BLaER1 treated with 17β-estradiol and CSF1 and Interleukin-3, amounts not matched to agents 10 nM and 100 nM (cell line): ENCODE measurements around the gene CSHL1.
A peak's percentile ranks its signal among the peaks of the same experiment; 100 is the strongest.
"Not testable (repeated sequence)": the region's sequence is repeated elsewhere in the genome, so short reads cannot be mapped to it uniquely, and the experiment has no call there.

Experiments used
- H3K27ac ChIP-seq, 11 experiments: shearing (Covaris generic); formaldehyde crosslinking; 2 replicates each; pipeline ENCODE4 v1.8.1; 2022
- H3K27me3 ChIP-seq, 11 experiments: shearing (Covaris generic); formaldehyde crosslinking; 2 replicates each; pipeline ENCODE4 v1.8.1; 2022
- H3K36me3 ChIP-seq, 11 experiments: shearing (Covaris generic); formaldehyde crosslinking; 2 replicates each; pipeline ENCODE4 v1.8.1; 2022
- H3K4me1 ChIP-seq, 10 experiments: shearing (Covaris generic); formaldehyde crosslinking; 2 replicates each; pipeline ENCODE4 v1.8.1; 2022
- H3K4me2 ChIP-seq, 11 experiments: shearing (Covaris generic); formaldehyde crosslinking; 2 replicates each; pipeline ENCODE4 v1.8.1; 2022
- H3K4me3 ChIP-seq, 10 experiments: shearing (Covaris generic); formaldehyde crosslinking; 2 replicates each; pipeline ENCODE4 v1.8.1; 2022
- H3K9ac ChIP-seq, 11 experiments: shearing (Covaris generic); formaldehyde crosslinking; 2 replicates each; pipeline ENCODE4 v1.8.1; 2022
- H3K9me3 ChIP-seq, 11 experiments: shearing (Covaris generic); formaldehyde crosslinking; replicated peaks in 1 of 11; 2 replicates each; pipeline ENCODE4 v1.8.1; 2022
- H4K20me1 ChIP-seq, 11 experiments: shearing (Covaris generic); formaldehyde crosslinking; 2 replicates each; pipeline ENCODE4 v1.8.1; 2022
- Cebpa-rat ChIP-seq, 11 experiments: shearing (Covaris generic); IDR thresholded peaks; 2 replicates each; pipeline ENCODE4 v1.8.1; 2022

The CSHL1 gene

GRCh38 chr17:63885119-63885518, 25.9 kb downstream of the CSHL1 start:
- not testable (repeated sequence) for H3K4me1 ChIP-seq, H3K36me3 ChIP-seq, H3K27ac ChIP-seq, H3K27me3 ChIP-seq, H4K20me1 ChIP-seq, H3K4me3 ChIP-seq, H3K9ac ChIP-seq, H3K4me2 ChIP-seq, H3K9me3 ChIP-seq

GRCh38 chr17:63882626-63883126, 28.4 kb downstream of the CSHL1 start:
- not testable (repeated sequence) for H3K4me3 ChIP-seq, H3K9me3 ChIP-seq, H3K27ac ChIP-seq, H3K27me3 ChIP-seq, H3K36me3 ChIP-seq, H4K20me1 ChIP-seq, H3K9ac ChIP-seq, H3K4me2 ChIP-seq
- H3K4me1 ChIP-seq: peaks cover 0 to 12% (median 5%) of the 10 kb centered on the region in 10 experiments; a peak in 5 of 20 replicates

GRCh38 chr17:63881935-63882601, 29.0 kb downstream of the CSHL1 start, which contains the start of gene GH2:
TSS of gene GH2 (minus strand) at chr17:63881944. CDS start at chr17:63881801, 143 bp downstream.
- Histone ChIP-seq H3K9me3 (no peaks in the 10 kb centered on the region), H4K20me1 (no peaks in the 10 kb centered on the region), H3K9ac (no peak within 1 kb of the TSS), H3K4me2 (no peak within 1 kb of the TSS), H3K27me3 (no peaks in the 10 kb centered on the region), H3K4me1 (peaks cover 0 to 12% (median 5%) of the 10 kb centered on the region in 10 experiments; a peak in 5 of 20 replicates), H3K27ac (no peak within 1 kb of the TSS), H3K4me3 (no peak within 1 kb of the TSS), H3K36me3 (no peaks in the 10 kb centered on the region)
- no peak for TF ChIP-seq Cebpa-rat (IDR thresholded peaks at IDR 0.05)

DNA sequence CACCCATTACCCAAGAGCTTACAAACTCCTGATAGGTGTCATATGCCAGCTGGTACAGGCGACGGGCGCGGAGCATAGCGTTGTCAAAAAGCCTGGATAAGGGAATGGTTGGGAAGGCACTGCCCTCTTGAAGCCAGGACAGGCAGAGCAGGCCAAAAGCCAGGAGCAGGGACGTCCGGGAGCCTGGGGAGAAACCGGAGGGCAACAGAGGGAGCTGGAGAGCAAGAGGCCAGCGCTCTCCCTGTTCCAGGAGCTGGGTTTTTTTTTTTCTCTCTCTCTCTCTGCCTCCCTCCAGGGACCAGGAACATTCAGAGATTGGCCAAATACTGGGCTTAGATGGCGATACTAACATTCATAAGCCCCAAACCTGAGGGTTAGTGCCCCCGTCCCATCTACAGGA, 29.7 kb downstream of the CSHL1 start:
- not testable (repeated sequence) for H3K27me3 ChIP-seq

GRCh38 chr17:63880706-63881105, 30.4 kb downstream of the CSHL1 start:
- Histone ChIP-seq H3K9me3 (no peaks in the 10 kb centered on the region), H3K27ac (no peak overlapping the region), H3K36me3 (no peaks in the 10 kb centered on the region), H3K27me3 (no peaks in the 10 kb centered on the region), H3K4me2 (no peak overlapping the region), H4K20me1 (no peaks in the 10 kb centered on the region), H3K4me1 (peaks cover 0 to 12% (median 5%) of the 10 kb centered on the region in 10 experiments; a peak in 5 of 20 replicates), H3K4me3 (no peak overlapping the region), H3K9ac (no peak overlapping the region)
- TF ChIP-seq Cebpa-rat (IDR thresholded peaks at IDR 0.05): no peak

More for the DNA sequence above, 29.7 kb downstream of the CSHL1 start:
- H3K9ac ChIP-seq, H3K36me3 ChIP-seq, H4K20me1 ChIP-seq, H3K4me2 ChIP-seq, H3K4me3 ChIP-seq, H3K9me3 ChIP-seq, H3K27ac ChIP-seq: not testable (repeated sequence)
- H3K4me1 ChIP-seq: peaks cover 0 to 12% (median 5%) of the 10 kb centered on the region in 10 experiments; a peak in 5 of 20 replicates

- H3K36me3 ChIP-seq: not testable (repeated sequence)
- H3K4me2 ChIP-seq: peak overlapping the region in 8 of 11 experiments; percentile 8 to 47 (median 27); a peak in 8 of 22 replicates
Observed at GRCh38 chr17:63878413-63878812, 32.6 kb downstream of the CSHL1 start.

DNA sequence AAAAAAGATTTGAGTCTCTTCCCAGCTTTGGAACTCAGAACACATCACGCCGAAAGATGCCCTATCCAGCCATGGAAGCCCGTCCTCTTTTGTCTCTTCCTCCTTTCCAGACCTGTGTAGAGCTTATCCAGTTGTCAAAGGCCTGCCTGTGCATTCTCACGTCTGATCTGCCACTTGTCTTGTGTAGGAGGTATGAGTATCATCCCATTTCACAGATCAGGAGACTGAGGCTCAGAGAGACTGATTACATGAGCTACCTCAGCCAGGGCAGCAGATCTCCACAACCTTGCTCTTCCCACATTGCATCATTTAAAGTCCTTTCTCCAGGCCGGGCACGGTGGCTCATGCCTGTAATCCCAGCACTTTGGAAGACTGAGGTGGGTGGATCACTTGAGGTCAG, 36.4 kb downstream of the CSHL1 start:
- not testable (repeated sequence) for H4K20me1 ChIP-seq

More at GRCh38 chr17:63878413-63878812, 32.6 kb downstream of the CSHL1 start:
- H3K27ac ChIP-seq, H3K9me3 ChIP-seq, H4K20me1 ChIP-seq, H3K27me3 ChIP-seq, H3K9ac ChIP-seq, H3K4me3 ChIP-seq: not testable (repeated sequence)
- H3K4me1 ChIP-seq: peaks cover 0 to 14% (median 5%) of the 10 kb centered on the region in 10 experiments; a peak in 5 of 20 replicates

DNA sequence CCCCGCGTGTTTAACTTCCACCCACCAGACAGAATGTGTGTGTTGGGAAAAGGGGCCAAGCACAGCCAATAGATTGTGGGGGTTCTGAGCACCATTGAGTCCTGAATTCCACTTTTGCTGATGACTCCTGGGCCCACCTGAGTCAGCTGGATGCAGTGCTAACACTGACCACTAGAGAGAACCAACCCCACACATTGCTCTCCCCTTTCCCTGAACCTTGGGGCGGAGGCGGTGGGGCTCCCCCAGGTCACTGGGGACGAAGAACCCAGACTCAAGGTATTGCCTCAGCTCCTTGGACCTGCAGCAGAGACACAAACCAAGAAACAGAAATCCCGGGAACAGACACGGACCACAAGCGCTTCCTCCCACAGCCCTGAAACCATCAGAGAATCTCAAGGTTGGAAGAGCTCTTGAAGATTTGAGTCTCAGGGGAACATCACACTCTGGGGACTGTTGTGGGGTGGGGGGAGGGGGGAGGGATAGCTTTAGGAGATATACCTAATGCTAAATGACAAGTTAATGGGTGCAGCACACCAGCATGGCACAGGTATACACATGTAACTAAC, 36.9 kb downstream of the CSHL1 start:
- H3K36me3 ChIP-seq, H3K4me3 ChIP-seq, H3K4me2 ChIP-seq, H3K9me3 ChIP-seq, H3K27me3 ChIP-seq, H4K20me1 ChIP-seq, H3K9ac ChIP-seq, H3K27ac ChIP-seq: not testable (repeated sequence)
- peaks cover 0 to 14% (median 5%) of the 10 kb centered on the region in 10 experiments; a peak in 5 of 20 replicates for H3K4me1 ChIP-seq

More for the DNA sequence above, 36.4 kb downstream of the CSHL1 start:
- H3K36me3 ChIP-seq, H3K4me3 ChIP-seq, H3K9me3 ChIP-seq, H3K27ac ChIP-seq, H3K9ac ChIP-seq, H3K27me3 ChIP-seq: not testable (repeated sequence)
- Histone ChIP-seq H3K4me1 (peaks cover 0 to 14% (median 5%) of the 10 kb centered on the region in 10 experiments; a peak in 5 of 20 replicates), H3K4me2 (peak overlapping the region in 1 of 11 experiments; percentile 10; a peak in 1 of 22 replicates)

- not testable (repeated sequence) for H3K4me3 ChIP-seq, H4K20me1 ChIP-seq, H3K4me2 ChIP-seq, H3K36me3 ChIP-seq, H3K27me3 ChIP-seq, H3K9me3 ChIP-seq, H3K4me1 ChIP-seq, H3K9ac ChIP-seq, H3K27ac ChIP-seq
Observed at GRCh38 chr17:63873577-63873976, 37.5 kb downstream of the CSHL1 start, which contains the start of gene CSH2. TSS of gene CSH2 (minus strand) at chr17:63873677. CDS start at chr17:63873614, 63 bp downstream.

DNA sequence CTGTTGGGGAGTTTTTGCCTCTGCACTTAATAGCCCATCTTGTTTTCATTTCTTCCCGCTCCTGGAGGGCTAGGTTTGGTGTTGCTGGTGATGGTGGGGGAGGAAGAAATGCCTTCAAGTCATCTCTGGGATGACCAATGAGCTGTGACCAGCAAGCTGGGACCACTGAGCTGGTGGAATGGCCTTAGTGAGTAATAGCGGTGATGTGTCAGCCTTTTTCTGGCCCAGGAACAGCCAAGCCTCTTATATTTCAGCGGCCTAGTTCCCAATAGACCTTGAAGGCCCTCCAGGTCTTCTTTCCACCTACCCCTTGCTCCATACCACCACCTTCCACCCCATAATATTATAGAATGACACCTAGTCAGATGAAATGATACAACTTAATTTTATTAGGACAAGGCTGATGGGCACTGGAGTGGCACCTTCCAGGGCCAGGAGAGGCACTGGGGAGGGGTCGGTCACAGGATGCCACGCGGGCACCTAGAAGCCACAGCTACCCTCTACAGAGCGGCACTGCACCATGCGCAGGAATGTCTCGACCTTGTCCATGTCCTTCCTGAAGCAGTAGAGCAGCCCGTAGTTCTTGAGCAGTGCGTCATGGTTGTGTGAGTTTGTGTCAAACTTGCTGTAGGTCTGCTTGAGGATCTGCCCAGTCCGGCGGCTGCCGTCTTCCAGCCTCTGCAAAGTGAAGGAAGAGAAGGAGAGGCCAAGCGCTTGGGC, 39.3 kb downstream of the CSHL1 start:
- H3K4me3 ChIP-seq, H3K27ac ChIP-seq, H3K27me3 ChIP-seq, H4K20me1 ChIP-seq, H3K9me3 ChIP-seq, H3K4me1 ChIP-seq, H3K9ac ChIP-seq, H3K4me2 ChIP-seq, H3K36me3 ChIP-seq: not testable (repeated sequence)

- not testable (repeated sequence) for H3K9me3 ChIP-seq, H3K36me3 ChIP-seq, H3K4me2 ChIP-seq, H3K9ac ChIP-seq, H4K20me1 ChIP-seq, H3K27ac ChIP-seq, H3K27me3 ChIP-seq, H3K4me3 ChIP-seq
- peaks cover 0 to 15% (median 7%) of the 10 kb centered on the region in 10 experiments; a peak in 12 of 20 replicates for H3K4me1 ChIP-seq
Observed at GRCh38 chr17:63870292-63870665, 40.8 kb downstream of the CSHL1 start.

DNA sequence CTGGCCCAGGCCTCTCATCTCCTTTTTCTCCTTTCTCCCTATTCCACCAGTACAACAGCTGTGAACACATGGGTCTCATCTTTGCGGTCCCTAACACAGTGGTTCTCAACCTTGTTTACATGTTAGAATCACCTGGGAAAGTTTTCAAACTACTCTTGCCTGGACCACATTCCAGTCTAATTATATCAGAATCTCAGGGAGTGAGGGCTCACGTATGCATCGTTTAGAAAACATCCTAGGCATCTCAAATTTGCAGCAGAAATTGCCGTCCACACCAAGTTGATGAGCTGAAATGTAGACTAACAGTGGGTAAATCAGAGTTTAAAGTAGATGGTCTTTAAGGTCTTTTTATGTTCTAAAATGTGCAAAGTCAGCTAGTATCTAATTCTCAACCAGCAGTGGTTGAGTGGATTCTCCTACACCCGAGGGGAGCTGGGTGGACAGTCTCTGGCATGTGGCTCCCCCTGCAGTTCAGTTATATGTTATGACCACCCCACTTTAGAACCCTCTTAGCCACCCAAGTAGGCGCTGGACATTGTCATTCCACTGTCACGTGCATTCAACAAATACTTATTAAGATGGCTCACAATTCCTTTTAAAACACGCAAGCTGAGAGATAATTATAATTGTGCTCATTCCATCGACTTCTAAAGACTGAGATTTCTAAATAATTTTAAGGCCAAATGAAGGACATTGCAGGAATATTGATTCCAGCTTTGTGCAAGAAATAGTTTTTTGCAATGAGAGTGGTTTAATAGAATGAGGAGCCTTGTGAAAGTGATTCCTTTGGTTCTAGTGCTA, 41.4 kb downstream of the CSHL1 start:
- H3K36me3 ChIP-seq, H3K27me3 ChIP-seq, H3K9me3 ChIP-seq, H3K9ac ChIP-seq, H3K4me3 ChIP-seq, H3K27ac ChIP-seq, H3K4me2 ChIP-seq, H4K20me1 ChIP-seq: not testable (repeated sequence)
- H3K4me1 ChIP-seq: peaks cover 0 to 15% (median 7%) of the 10 kb centered on the region in 10 experiments; a peak in 12 of 20 replicates

- H3K4me3 ChIP-seq, H3K9ac ChIP-seq, H3K27ac ChIP-seq, H3K36me3 ChIP-seq, H3K27me3 ChIP-seq, H4K20me1 ChIP-seq, H3K9me3 ChIP-seq, H3K4me2 ChIP-seq: not testable (repeated sequence)
- H3K4me1 ChIP-seq: peaks cover 0 to 15% (median 6%) of the 10 kb centered on the region in 10 experiments; a peak in 12 of 20 replicates
Observed at GRCh38 chr17:63866625-63867024, 44.4 kb downstream of the CSHL1 start.
